ENCODE measurements around the gene NFIB. TPM values are rescaled to one million over a fixed set of nuclear protein-coding genes. Genes with fewer than 3 reads are reported as not detected.

The NFIB gene
- total RNA-seq, 1 experiment from 2014 or later = 12.5 TPM

- TF ChIP-seq ZNF219 (CRISPR knock-in tag; IDR thresholded peaks at IDR 0.05; ENCODE audit: borderline replicate concordance) = no peak
- TF ChIP-seq FOXP4 (CRISPR knock-in tag; IDR thresholded peaks at IDR 0.05) = no peak
- TF ChIP-seq FOXP1 (CRISPR knock-in tag; IDR thresholded peaks at IDR 0.05; ENCODE audit: borderline replicate concordance) = no peak
- no peak for TF ChIP-seq ERG (CRISPR knock-in tag; IDR thresholded peaks at IDR 0.05)
- TF ChIP-seq SP1 (CRISPR knock-in tag; conservative IDR thresholded peaks at IDR 0.05) = no peak
- no peak for TF ChIP-seq CREB1 (CRISPR knock-in tag; IDR thresholded peaks at IDR 0.05)
- no peak for TF ChIP-seq USF1 (CRISPR knock-in tag; IDR thresholded peaks at IDR 0.05)
- TF ChIP-seq MXD4 (CRISPR knock-in tag; IDR thresholded peaks at IDR 0.05; ENCODE audit: borderline replicate concordance) = no peak
Observed at GRCh38 chr9:14153310-14153720, 160.6 kb downstream of the NFIB start (continued).

- ATAC-seq (no peak), DNase-seq (ENCODE audit: low spot score) (no peak)
- no peak overlapping the region for H3K27ac Mint-ChIP-seq
- no peaks in the 10 kb centered on the region for H3K27me3 Mint-ChIP-seq (ENCODE audit: low read depth)
- H3K4me3 Mint-ChIP-seq = no peak overlapping the region
- ChIA-PET POLR2A (no interaction called here), CTCF (no interaction called here)
- H3K9me3 Mint-ChIP-seq = no peaks in the 10 kb centered on the region
- TF ChIP-seq USF2 (CRISPR knock-in tag; IDR thresholded peaks at IDR 0.05) (no peak), ZNF121 (CRISPR knock-in tag; IDR thresholded peaks at IDR 0.05) (no peak), CREM (CRISPR knock-in tag; IDR thresholded peaks at IDR 0.05) (no peak), E2F5 (CRISPR knock-in tag; IDR thresholded peaks at IDR 0.05) (no peak), OVOL2 (CRISPR knock-in tag; IDR thresholded peaks at IDR 0.05; ENCODE audit: borderline replicate concordance) (no peak), MYBL2 (CRISPR knock-in tag; IDR thresholded peaks at IDR 0.05) (no peak), HMGA2 (CRISPR knock-in tag; IDR thresholded peaks at IDR 0.05) (no peak), ATF6 (CRISPR knock-in tag; IDR thresholded peaks at IDR 0.05) (no peak), ESRRA (CRISPR knock-in tag; IDR thresholded peaks at IDR 0.05; ENCODE audit: borderline replicate concordance) (no peak), NR3C1 (CRISPR knock-in tag; conservative IDR thresholded peaks at IDR 0.05; ENCODE audit: low read depth) (no peak), FOXP4 (CRISPR knock-in tag; IDR thresholded peaks at IDR 0.05) (no peak), ZNF416 (CRISPR knock-in tag; IDR thresholded peaks at IDR 0.05) (no peak), ZNF281 (CRISPR knock-in tag; IDR thresholded peaks at IDR 0.05) (no peak), MAX (CRISPR knock-in tag; IDR thresholded peaks at IDR 0.05) (no peak), ZNF219 (CRISPR knock-in tag; IDR thresholded peaks at IDR 0.05; ENCODE audit: borderline replicate concordance) (no peak), ZNF138 (CRISPR knock-in tag; conservative IDR thresholded peaks at IDR 0.05) (no peak), ZNF232 (CRISPR knock-in tag; IDR thresholded peaks at IDR 0.05) (no peak), FOXP1 (CRISPR knock-in tag; IDR thresholded peaks at IDR 0.05; ENCODE audit: borderline replicate concordance) (no peak), NFYB (CRISPR knock-in tag; conservative IDR thresholded peaks at IDR 0.05; ENCODE audit: low read depth) (no peak)
- H3K4me1 Mint-ChIP-seq = peaks cover 12% of the 10 kb centered on the region
- no peaks in the 10 kb centered on the region for H3K36me3 Mint-ChIP-seq
Observed at GRCh38 chr9:14151451-14151850, 162.5 kb downstream of the NFIB start.
